Femur (tissue), 1 donor: ENCODE measurements around the gene NT5C1B.

Source experiments
- DNase-seq: peaks from one replicate; pipeline ENCODE4 v3.0.0-alpha.2; 2017

NT5C1B gene

DNA sequence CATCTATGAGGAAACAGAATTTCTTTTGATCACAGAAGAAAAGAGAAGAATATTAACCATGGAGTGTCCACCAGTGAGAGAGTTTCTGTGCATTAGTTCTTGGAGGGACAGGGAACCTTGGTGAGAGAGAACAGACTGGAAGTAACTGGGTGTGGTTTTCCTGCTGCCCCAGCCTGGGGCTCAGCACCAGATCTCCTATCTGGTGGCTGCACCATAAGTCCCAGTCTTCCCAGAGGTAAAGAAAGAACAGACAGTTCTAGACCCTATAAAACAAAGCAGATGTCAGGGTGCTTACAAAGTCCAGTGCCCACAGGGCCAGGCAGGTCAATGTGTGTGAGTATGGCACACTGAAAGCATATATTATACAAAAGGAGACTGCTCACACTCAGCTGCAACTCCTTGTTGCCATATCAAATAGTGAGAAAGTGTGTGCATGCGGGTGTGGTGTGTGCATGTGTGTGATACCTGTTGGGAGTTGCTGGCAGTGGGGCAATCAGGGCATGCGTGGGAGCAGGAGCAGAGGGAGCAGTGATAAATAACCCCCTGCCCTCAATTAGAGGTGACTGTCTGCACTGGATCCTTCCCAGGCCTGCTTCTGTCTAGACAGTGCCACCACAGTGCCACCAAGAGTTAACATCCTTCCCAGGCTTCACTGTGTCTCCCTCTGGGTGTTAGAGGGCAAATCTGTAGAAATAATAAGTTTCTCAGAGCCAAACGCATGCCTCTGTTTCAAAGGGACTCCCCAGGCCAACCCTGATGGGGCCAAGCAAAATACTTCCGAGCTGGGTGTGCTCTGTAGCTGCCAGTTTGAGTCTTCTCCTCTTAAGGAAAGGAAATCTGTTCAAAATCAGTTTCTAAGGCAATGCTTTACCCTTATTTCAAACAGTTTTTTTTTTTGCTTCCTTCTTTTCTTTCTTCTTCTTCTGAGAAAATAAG lies 74.6 kb downstream of the NT5C1B start:
- DNase-seq: no peak
